Type B pancreatic cell (in vitro differentiated cells): ENCODE data around the gene SH2D6. TPM values are rescaled to one million over a fixed set of nuclear protein-coding genes. Genes with fewer than 3 reads are reported as not detected.
A peak's percentile ranks its signal among the peaks of the same experiment; 100 is the strongest.

ENCODE experiments used
- DNase-seq: peaks from one replicate; pipeline ENCODE4 v3.0.0; 2021; ENCODE audit warnings: mixed read lengths; ENCODE audit not compliant: unreplicated experiment; ENCODE audit errors: extremely low spot score
- H3K27ac Mint-ChIP-seq: 2 replicates; pipeline ENCODE4 v1.8.0; 2021; ENCODE audit warnings: mild to moderate bottlenecking, mixed read lengths
- H3K27me3 Mint-ChIP-seq: 2 replicates; pipeline ENCODE4 v1.8.0; 2021; ENCODE audit warnings: mixed read lengths
- H3K36me3 Mint-ChIP-seq: 2 replicates; pipeline ENCODE4 v1.8.0; 2021; ENCODE audit warnings: mixed read lengths
- H3K4me1 Mint-ChIP-seq: one replicate; pipeline ENCODE4 v1.8.0; 2021; ENCODE audit warnings: mixed read lengths; ENCODE audit not compliant: unreplicated experiment
- H3K4me3 Mint-ChIP-seq: 2 replicates; pipeline ENCODE4 v1.8.0; 2021; ENCODE audit warnings: mild to moderate bottlenecking, mixed read lengths
- H3K9me3 Mint-ChIP-seq: 2 replicates; pipeline ENCODE4 v1.8.0; 2021; ENCODE audit warnings: mixed read lengths
- total RNA-seq: library from RNA; stranded (reverse); gene quantifications from 2 replicates; pipeline ENCODE4 v1.2.1, GENCODE V29; 2021; ENCODE audit warnings: low replicate concordance
- TF ChIP-seq, protein P1 (sequence below): fragments of 200-600 bp; sonication (generic); conservative IDR thresholded peaks from 2 replicates; pipeline ENCODE4 v1.5.0; 2021; ENCODE audit warnings: antibody characterized with exemption, mild to moderate bottlenecking

Gene SH2D6
- total RNA-seq, 1 donor from 2014 or later: 0.97 TPM

DNA sequence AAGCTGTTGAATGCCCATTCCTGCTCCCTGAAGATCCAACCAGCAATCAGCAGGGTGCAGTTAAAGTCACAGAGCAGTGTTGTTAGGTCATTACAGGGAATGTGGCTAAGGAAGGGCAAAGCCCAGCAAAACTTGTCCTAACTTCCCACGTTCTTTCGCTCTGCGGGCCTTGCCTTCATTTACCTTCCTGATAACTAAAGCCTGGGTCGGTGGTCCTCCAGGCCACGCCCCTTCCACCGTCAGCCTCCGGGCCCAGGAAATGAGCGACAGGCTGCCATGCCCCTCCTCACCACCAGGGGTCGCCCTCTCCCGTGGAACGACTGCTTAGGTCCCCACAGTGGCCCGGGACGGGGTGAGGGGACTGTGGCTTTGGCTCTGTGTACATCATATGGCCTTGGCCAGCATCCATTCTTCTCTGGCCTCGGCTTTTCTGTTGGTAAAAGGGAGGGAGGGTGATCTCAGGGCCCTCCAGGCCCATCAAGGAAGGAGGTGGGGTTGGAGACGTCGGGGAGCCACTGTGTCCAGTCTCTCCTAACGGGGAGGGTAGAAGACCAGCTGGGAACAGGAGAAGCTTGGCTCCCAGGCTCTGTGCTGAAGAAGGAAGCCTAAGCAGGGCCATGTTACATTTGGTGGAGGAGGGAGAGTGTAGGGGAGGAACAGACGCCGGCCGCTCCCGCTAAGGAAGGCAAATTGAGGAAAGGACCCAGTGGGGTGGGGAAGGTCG lies 2.2 kb downstream of the SH2D6 start:
- H3K27me3 Mint-ChIP-seq: no peaks in the 10 kb centered on the region
- H3K4me1 Mint-ChIP-seq: peaks cover 34% of the 10 kb centered on the region
- peak overlapping the region; percentile 83 for H3K4me3 Mint-ChIP-seq
- H3K36me3 Mint-ChIP-seq: no peaks in the 10 kb centered on the region
- no peaks in the 10 kb centered on the region for H3K9me3 Mint-ChIP-seq
- TF ChIP-seq, protein P1, sequence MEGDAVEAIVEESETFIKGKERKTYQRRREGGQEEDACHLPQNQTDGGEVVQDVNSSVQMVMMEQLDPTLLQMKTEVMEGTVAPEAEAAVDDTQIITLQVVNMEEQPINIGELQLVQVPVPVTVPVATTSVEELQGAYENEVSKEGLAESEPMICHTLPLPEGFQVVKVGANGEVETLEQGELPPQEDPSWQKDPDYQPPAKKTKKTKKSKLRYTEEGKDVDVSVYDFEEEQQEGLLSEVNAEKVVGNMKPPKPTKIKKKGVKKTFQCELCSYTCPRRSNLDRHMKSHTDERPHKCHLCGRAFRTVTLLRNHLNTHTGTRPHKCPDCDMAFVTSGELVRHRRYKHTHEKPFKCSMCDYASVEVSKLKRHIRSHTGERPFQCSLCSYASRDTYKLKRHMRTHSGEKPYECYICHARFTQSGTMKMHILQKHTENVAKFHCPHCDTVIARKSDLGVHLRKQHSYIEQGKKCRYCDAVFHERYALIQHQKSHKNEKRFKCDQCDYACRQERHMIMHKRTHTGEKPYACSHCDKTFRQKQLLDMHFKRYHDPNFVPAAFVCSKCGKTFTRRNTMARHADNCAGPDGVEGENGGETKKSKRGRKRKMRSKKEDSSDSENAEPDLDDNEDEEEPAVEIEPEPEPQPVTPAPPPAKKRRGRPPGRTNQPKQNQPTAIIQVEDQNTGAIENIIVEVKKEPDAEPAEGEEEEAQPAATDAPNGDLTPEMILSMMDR: peak; percentile 100
- DNase-seq: peak; percentile 93
- peak overlapping the region; percentile 83 for H3K27ac Mint-ChIP-seq

DNA sequence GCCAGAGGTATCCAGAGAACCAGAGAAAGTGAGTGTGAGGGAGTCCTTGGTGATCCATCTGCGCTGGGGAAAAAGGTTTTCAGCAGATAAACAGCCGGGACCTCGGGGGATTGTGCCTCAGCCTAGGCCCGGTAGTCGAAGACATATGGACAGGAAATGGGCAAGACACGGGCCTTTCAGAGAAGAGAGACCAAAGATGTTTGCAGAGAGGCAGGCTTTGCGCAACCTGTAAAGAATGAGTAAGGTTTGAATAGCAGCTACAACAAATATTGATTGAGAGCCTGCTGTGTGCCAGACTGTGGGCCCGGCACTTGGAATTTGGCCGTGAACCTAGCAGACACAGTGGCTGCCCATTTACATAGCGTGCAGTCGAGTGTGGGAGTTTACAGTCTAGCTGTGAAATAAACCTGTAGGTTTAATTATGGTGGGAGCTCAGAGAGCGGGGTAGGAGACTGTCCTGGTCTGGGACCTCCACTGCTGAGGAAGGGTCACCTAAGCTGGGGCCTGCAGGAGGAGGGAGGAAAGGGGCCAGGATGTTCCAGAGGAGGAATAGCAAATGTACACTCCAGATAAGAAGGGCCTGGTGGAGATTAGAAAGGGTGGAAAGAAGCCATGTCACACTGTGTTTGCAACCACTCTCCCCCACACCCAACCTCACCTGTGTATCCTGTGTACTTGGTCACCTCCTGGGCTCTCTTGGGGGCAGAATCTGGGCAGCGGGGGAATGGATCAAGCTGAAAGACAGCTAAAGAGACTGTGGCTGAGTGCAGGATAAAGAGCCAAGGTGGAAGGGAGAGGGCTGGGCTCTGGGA lies 3.0 kb downstream of the SH2D6 start:
- Mint-ChIP-seq H3K36me3 (no peaks in the 10 kb centered on the region), H3K4me1 (peaks cover 34% of the 10 kb centered on the region), H3K9me3 (no peaks in the 10 kb centered on the region), H3K27me3 (no peaks in the 10 kb centered on the region), H3K27ac (peak overlapping the region; percentile 83), H3K4me3 (peak overlapping the region; percentile 83)
- DNase-seq: no peak
- TF ChIP-seq, protein P1: no peak

DNA sequence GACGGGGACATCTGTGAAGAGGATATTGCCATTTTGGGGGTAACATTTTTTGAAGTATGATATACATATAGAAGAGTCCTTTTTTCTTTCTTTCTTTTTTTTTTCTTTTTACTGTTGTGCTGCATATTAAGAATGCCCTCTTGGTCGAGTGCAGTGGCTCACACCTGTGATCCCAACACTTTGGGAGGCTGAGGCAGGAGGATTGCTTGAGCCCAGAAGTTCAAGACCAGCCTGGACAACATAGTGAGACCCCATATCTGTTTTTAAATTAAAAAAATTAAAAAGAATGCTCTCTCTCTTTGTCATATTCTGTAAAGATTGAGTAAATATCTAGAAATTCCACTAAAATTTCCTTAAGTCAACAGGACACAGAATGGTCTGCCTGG lies 3.6 kb downstream of the SH2D6 start:
- H3K36me3 Mint-ChIP-seq: no peaks in the 10 kb centered on the region
- no peak for DNase-seq
- no peaks in the 10 kb centered on the region for H3K27me3 Mint-ChIP-seq
- TF ChIP-seq, protein P1: no peak
- H3K4me1 Mint-ChIP-seq: peaks cover 34% of the 10 kb centered on the region
- peak overlapping the region; percentile 83 for H3K27ac Mint-ChIP-seq
- peak overlapping the region; percentile 68 for H3K4me3 Mint-ChIP-seq
- H3K9me3 Mint-ChIP-seq: no peaks in the 10 kb centered on the region

DNA sequence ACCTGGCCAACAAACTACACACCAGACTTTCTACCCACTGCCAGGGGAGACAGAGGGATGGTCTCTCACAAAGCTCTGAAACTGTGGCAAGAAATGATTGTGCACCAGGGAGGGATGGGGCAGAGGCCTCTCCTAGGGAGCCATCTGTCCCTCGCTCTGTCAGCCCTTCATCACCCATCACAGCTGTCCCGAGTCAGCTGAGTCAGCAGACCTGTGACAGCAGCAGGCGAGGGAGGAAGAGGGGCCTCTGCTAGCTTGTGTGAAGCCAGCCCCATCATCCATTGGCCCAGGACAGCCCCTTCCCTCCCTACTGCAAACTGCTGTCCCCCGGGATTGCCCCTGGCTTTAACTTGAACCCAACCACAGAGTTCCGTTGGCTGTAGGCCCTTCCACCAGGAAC lies 5.0 kb downstream of the SH2D6 start:
- H3K36me3 Mint-ChIP-seq: no peaks in the 10 kb centered on the region
- TF ChIP-seq, protein P1: no peak
- H3K4me3 Mint-ChIP-seq: no peak overlapping the region

DNA sequence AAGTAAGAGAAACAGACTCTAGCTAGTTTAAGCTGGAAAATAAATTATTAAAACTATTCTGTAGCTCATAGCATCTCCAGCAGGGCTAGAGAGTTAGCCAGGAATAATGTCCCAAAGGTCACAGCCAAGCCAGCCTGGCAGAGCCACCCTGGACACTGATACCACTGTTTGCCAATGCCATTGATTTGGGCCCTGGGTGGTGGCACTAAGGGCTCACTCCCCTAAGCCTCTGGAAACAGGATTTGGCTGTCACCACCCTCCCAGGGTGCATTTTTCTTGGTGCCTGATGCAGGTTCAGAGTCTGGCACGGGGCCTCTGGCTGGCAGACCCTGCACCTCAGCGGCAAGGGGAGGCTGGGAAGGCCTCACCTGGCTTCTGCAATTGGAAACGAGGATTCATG lies 7.1 kb downstream of the SH2D6 start:
- Mint-ChIP-seq H3K27me3 (no peaks in the 10 kb centered on the region), H3K9me3 (no peaks in the 10 kb centered on the region)

More for the DNA sequence above, 5.0 kb downstream of the SH2D6 start:
- no peaks in the 10 kb centered on the region for H3K27me3 Mint-ChIP-seq
- no peak overlapping the region for H3K27ac Mint-ChIP-seq
- DNase-seq: no peak
- peaks cover 37% of the 10 kb centered on the region for H3K4me1 Mint-ChIP-seq
- H3K9me3 Mint-ChIP-seq: no peaks in the 10 kb centered on the region

More for the DNA sequence above, 7.1 kb downstream of the SH2D6 start:
- DNase-seq: no peak
- H3K27ac Mint-ChIP-seq: no peak overlapping the region
- TF ChIP-seq, protein P1: no peak
- H3K36me3 Mint-ChIP-seq: no peaks in the 10 kb centered on the region
- H3K4me1 Mint-ChIP-seq: peaks cover 30% of the 10 kb centered on the region
- no peak overlapping the region for H3K4me3 Mint-ChIP-seq
